ENCODE results near the gene CREB5.
"Not testable (repeated sequence)": the region's sequence is repeated elsewhere in the genome, so short reads cannot be mapped to it uniquely, and the experiment has no call there.

The CREB5 gene

DNA sequence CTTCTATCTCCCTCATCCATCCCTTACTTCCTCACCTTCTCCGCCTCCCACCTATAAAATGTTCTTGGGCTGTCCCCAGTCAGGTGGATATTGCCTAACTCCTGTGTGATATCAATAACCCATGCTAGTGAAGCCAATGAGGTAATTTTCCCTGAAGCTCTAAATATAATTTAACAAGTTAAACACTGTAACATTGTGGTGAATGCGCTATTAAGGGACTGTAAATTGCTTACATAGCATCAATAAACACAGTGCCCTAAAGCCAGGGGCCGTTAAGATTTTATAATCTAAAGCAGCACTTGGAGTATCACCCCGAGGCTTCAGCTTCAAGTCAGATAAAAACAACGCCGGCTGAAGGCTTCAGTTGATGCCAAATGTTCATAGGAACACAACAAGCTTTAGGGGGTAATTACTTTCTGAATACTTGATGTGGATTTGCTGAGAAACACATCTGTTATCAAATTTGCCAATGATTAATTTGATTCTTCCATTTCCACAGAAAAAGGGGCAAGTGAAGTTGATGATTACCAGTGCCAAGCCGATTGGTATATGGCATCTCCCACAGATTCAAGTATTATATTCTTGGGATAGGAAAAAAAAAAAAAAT lies 138.4 kb downstream of the CREB5 start:
- DNase-seq (ENCODE audit: low read depth), result no peak

DNA sequence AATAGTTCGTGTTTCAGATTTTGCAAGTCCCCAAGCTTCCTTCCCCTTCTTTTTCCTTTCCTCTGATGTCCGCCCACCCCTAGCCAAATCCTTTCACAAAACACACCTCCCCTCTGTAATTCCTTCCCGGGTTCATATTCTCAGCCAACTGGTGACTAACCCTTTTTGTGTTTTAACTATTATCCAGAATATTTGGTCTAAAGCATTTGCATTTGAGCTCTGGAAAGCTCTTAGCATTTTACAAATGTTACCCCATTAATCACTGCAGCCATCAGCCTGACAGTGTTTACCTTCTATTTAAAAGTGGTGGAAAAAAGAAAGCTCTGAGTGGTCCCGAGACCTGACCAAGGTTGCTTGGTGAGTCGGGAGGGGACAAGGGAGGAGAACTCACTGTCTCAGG lies 139.0 kb downstream of the CREB5 start:
- DNase-seq (ENCODE audit: low read depth), result no peak

DNA sequence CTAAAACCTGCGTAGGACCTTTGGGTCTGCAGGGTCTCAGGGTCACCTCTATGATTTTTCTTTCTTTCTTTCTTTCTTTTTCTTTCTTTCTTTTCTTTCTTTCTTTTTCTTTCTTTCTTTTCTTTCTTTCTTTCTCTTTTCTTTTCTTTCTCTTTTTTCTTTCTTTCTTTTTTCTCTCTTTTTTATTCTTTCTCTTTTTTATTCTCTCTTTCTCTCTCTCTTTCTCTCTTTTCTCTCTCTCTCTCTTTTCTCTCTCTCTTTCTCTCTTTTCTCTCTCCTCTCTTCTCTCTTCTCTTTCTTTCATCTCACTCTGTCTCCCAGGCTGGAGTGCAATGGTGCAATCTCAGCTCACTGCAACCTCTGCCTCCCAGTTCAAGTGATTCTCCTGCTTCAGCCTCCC lies 139.4 kb downstream of the CREB5 start:
- not testable (repeated sequence) for DNase-seq (ENCODE audit: low read depth)

DNA sequence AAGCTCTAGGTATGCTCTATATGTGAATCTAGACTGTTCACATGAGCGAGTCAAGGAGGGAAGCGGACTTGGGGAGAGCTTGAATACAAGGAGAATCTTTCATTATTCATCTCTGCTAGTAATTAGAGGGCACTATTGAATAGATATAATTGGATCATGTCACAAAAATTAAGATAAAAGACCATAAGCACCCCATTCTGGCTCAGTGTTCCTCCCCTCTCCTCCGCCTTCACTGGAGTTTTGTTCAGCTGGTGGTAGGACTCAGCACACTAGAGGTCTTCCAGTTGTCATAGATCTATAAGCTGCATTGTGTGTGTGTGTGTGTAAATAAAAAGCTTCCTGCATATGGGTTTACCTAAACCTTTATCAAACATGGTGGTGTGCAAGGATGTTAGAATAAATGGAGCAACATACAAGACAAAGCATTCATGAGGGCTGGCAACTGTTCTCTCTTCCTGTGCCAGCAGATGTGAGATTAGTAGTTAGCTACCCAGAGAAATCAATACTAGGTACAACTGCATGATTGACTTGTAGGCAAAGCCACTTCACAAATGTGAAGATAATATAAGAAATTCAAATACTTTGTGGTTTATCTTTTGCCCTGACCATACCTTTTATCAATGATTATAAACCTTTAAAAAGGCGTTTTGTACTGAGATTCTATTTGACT lies 142.6 kb downstream of the CREB5 start:
- DNase-seq (ENCODE audit: low read depth), result no peak

DNA sequence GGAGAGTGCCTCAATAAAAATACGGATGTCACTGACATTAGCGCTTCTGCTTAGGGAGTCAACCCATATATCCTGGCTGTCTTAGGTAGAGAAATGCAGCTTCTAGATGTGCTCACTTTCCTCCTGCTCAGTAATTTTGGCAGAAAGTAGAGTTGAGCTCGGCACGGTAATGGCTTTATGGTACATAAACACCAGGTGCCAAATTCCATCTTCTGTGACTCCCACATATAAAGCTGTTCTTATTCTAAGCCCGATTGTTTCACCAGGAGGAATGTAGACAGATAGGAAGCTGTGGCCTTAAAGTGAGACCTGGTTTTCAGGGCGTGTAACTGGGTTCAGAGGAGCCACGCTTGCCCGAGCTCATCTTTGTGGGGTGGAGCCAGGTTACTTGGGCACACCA lies 143.7 kb downstream of the CREB5 start:
- no peak for DNase-seq (ENCODE audit: low read depth)

DNA sequence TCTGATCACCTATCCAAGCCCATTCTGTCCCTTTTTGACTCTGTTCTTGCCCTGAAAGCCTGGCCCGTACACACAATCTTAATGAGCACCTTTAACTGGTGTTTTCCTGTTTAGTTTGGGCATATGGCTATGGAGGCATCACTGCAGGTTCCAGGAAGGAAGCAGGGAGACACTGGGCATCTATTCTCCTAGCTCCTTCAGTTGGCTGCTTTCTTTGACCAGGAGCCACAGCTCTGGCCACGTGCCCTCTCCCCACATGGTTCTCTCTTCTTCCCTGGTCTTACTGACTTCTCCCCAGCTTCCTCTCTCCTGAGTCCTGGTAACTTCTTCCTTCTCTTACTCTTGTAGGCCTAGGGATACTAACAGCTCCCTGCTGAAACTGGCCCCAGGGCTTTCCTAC lies 144.4 kb downstream of the CREB5 start:
- DNase-seq (ENCODE audit: low read depth), result no peak

DNA sequence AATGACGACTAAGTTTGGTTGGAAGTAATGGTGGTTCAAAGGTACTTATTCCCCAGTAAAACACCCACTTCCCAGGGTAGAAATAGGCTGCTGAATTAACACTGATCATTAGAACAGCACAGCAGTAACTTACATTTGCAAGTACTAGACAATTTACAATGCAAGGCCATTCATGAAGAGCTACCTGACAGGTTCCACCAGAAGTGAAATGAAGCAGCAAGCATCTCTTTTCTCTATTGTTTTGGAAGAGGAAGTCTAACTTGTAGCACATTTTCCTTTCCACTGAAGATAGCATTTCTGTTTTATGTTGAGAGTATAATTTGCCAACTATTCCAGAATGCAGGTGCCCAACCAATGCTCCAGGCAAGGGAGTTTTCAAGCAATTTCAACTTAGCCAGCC lies 145.9 kb downstream of the CREB5 start:
- no peak for DNase-seq (ENCODE audit: low read depth)

DNA sequence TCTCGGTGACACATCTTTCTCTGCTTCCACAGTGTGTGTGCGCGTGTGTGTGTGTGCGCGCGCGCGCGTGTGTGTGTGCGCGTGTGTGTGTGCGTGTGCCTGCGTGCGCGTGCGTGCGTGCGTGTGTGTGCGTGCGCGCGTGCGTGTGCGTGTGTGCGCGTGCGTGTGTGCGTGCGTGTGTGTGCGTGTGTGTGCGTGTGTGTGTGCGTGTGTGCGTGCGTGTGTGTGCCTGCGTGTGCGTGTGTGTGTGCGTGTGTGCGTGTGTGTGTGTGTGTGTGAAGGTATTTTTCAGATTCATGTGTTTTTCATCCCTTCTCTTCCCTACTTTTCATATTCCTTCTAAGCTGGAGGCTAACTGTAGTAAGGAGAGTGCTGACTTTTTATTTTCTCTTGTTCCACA lies 148.4 kb downstream of the CREB5 start:
- DNase-seq (ENCODE audit: low read depth), result no peak

DNA sequence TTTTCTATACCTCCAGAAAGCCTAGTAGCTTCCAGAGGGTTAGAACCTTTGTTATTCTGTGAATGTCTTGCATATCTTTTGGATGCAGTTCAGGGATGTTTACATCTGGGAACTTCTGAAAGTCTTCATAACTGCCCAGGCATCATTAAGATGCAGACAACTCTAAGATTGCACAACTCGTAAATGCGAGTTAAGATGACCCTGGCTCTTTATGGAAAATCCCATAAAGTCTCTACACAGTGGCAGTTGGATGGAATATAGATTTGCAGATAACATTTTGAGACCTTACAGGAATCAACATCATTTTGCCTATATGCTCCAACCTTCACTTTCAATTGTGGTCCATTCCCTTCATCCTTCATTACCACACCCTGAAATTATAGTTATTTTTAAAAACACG lies 151.7 kb downstream of the CREB5 start:
- no peak for DNase-seq (ENCODE audit: low read depth)

DNA sequence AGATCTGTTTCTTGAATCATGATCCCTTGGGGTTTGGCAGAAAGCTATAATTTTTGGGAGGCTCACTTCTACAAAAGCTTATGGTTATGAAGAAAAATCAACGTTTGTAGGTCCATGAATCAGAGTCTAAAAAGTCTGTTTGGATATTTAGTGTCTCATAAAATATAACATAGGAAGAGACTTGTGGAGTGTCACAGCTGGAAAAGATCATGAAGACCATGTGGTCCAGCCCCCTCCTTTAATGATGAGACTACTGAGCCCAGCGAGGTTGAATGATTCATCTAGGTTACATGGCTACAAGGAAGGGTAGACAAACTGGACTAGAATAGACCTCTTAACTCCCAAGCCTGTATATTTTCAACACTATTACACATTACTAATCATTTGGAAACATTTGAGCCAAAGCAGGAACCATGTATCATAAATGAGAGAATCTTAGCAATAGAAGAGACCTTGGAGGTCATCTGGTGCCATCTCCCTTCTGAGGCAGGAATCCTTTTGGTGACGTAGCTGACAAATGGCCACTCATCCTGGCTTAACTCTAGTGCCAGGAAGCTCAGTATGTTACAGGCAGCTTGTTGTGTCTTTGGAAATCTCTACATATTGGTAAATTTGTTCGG lies 152.5 kb downstream of the CREB5 start:
- no peak for DNase-seq (ENCODE audit: low read depth)

DNA sequence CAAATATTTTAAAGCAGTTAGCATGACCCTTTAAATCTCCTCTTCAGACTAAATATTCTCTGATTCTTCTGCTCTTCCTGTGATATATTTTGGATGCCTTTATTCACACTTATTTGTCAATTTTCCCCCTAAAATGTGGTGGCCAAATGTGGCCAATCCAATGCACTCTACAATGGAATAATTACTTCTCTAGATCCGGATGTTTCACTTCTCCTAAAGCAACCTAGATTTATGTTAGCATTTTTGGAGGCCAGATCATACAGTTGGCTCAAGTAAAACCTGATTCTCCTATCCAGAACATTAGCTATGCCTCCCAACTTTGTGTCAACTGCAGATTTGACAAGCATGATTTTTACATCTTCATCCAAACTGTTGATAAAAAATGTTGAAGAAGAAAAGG lies 153.7 kb downstream of the CREB5 start:
- DNase-seq (ENCODE audit: low read depth), result no peak

DNA sequence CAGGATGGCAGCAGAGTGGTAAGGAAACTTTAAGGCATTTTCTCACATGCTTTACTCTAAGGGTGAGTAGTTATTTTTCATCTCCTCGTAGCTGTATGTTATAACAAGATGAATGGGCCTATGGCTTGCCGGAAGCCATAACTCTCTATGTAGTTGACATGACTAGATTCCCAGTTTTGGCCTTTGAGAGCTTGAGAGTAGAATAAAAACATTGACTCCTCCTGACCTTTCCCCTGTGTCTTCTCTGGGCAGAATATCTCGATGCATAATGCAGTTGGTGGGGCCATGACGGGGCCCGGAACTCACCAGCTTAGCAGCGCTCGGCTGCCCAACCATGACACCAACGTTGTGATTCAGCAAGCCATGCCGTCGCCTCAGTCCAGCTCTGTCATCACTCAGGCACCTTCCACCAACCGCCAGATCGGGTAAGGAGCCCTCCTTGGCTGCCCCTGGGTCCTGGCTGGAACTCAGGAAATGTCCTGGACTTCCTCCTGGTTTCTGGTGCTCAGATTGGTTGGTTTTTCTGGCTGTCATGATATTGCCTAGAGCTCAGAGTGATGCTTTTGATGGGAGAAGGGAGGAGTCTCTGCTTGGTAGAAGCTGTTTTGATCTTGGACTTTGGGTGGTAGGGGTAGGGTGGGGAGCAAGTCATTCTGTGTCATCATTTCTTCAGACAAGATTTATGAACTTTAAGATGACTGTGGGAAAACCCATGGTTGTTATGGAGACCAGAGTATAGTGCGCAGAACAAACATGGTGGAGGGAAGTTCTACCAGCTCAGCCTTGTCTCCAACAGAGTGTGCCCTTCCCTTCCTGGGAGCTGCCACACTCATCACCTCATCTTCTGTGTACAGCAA lies 158.0 kb downstream of the CREB5 start:
- DNase-seq (ENCODE audit: low read depth), result no peak

DNA sequence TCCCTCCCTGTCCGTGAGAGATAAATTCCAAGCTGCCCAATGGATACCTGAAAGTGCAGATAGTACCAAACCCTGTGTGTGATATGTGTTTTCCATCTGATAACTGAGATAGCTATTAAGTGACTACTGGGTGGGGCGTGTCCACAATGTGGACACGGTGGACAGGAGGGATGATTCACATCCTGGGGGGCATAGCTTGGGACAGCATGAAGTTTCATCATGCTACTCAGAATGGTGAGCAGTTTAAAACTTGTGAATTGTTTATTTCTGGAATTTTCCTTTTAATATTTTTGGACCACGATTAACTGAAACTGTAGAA lies 158.6 kb downstream of the CREB5 start:
- DNase-seq (ENCODE audit: low read depth), result no peak

DNA sequence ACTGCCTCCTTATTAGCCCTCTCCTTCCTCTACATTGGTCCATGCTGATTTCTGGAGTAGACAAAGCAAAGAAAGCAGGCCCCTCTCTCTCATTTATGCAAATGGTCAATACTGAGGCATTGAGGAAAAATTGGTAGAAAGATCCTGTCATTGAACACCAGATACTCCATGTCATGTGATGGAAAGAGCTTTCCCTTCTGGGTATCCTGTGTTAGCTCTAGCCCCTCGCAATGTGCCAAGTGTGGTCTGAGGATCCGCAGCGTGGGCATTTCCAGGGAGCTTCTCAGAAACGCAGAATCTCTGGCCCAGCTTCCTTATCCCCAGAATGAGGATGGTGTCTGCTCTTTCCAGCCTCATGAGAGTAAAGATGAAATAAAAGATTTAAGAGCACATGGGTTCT lies 159.1 kb downstream of the CREB5 start:
- DNase-seq (ENCODE audit: low read depth), result no peak

DNA sequence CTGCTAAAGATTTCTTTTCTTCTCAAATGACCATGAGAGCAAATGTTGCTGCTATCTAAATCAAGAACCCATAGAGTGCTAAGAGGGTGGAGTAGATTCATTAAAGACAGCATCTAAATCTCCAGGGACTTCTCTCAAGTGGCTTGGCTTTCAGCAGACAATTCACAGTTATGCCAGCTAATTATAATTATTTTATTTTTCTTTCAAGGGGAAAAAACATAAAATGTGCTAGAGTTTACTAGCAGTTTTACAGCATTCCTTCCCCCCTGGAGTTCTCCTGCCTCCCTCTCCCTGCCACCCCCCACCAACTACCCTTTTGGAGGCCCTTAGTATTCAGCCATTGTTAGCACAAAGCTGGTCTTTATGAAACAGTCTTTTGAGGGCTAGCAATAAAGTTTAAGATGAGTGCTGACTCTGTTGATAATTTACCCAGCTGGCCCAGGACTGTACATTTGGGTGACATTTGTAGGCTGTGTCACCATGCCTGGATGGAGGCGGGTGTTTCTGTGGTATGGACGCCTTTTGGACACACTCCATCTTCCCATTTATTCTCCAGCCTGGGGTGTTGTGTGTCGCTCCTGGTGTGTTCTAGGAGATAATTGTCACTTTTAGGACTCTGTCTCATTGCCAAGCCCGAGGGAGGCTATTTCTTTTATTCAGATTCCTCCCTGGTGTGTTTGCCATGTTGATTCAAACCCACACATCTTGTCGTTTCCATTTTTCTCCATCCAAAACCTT lies 160.2 kb downstream of the CREB5 start:
- DNase-seq (ENCODE audit: low read depth), result no peak

DNA sequence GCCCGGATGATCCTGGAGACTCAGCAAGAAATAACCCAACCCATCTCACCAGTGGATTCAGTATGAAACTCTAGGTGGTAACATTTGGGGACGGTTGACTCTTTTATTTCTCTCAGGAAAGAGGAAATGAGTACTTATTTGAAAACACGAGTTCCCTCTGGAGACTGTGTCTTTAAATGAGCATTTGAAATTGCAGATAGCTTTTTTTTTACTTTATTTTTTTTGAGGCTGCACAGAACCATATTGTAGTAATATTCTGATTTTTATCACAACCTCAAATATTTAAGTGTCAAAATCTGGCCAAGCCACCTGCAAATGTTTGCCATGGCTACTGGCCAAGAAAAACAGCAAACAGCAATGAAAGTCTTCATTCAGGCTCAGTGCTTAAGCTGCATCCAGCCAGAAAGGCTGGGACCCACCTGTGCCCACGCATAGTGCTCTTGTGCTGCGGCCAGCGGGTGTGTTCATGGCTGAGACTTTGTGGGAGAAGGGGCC lies 160.8 kb downstream of the CREB5 start:
- DNase-seq (ENCODE audit: low read depth), result no peak

DNA sequence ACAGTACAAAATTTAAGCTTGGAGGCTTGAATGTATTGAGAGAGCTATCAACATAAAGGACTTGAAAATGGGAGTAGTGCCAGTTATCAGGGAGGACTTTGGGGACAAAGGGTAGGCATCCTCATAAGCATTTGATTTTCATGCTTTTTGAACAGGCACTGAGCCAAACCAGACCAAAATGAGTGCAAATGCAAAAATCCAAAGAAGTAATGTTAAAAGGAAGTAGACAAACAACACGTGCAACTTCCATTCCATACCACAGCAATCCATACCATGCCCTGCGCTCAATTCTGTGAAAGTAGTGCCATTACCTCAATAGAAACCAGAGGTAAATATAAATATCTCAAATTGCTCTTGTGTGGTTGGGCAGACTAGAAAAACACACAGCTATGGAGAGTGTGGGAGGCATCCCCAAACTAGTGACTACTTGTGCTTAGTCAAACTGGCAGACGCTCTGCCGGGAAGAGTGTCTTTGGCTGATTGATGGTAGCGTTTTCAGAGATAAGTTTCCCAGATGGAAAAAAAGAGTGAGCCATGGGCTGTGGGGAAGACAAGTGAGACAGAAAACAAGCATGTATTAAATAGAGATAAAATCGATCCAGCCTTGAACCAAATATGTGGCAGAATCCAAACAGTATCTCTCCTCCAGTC lies 161.5 kb downstream of the CREB5 start:
- no peak for DNase-seq (ENCODE audit: low read depth)

DNA sequence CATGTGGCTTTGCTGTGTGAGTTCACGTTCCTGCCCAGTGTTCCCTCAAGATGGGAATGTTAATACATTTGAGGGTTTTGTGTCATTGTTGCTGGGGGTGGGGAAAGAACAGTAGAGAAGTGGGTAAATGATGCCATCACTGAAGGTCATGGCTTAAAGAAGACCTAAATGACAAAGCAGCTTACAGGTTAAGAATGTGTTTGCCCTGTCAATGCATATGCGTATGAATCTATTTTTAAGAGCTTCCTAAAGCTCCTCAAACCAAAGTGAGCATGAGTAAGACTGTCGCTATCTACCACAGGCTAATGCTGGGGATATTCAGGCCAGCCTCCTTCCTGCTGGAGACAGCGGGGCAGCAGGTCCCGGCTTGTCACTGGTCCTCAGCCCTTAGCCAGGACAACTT lies 162.9 kb downstream of the CREB5 start:
- DNase-seq (ENCODE audit: low read depth), result no peak

DNA sequence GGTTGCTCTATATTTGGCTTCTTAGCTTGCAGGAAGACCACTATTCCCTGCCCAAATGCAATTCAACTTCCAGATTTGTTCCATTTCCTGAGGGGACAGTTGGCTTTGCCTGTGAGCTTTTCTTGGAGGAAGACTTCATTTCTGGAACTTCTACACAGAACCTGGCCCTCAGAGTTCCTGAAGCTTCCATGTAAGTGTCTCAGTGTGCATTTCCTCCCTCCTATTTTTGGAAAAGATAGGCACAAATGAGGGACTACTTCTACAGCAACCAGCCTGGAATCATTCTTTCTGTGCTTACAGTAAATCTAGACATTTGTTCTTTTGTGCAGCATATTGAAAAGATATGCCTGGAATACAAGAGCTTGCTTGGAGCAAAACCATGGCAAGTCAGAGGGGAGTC lies 164.3 kb downstream of the CREB5 start:
- no peak for DNase-seq (ENCODE audit: low read depth)

DNA sequence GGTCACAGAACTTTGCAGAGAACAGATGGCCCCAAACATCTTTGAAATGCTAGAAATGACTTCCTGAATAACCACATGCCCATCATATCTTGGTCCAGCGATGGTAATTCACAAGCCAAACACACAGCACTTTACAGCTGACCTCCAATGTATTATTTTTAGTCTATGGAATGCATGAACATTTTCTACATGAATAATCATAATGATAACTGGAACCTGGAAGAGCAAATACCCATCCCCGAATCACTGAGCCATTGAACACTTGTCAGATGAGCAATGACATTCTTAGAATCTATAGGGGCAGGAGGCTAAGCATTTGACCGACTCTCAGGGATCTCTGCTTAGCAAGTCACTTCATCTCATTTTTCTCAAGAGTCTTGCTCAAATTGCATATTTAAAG lies 167.3 kb downstream of the CREB5 start:
- DNase-seq (ENCODE audit: low read depth), result no peak

DNA sequence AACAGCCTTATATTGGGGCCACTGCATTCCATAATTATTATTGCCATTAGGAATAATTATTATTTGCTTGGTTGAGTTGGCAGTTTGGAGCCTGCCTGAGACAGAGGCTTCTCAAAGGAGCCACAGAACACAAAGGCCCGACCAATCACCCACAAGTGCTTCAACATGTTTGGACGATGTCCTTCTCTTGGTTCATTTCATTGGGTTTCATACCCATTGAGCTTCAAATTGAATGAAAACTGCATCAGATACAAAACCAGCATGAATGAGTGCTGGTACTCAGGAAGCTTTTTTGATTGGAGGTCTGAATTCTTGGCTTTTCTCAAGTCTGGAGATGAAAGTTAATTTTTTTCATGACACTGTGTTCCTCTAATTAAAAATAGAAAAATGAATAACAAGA lies 168.3 kb downstream of the CREB5 start:
- DNase-seq (ENCODE audit: low read depth), result no peak

DNA sequence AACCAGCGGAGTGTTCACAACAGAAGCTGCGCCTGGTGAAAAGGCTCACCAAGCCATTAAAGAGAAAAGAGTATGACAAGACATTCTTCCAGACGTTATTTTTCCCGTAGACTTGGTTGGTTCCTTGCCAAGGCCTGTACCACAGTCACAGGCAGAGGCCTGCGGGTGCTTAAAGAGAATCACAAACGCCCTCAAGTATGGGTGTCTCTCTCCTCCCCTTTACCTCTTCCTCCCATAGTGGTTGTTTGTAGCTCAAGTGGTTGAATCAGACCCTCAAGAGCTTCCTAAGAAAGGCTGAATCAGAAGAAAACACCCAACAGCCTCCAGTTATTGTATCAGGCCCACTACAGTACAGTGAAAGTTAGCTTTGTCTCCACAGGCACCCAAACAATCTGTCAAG lies 169.0 kb downstream of the CREB5 start:
- DNase-seq (ENCODE audit: low read depth), result no peak

Measured in fibroblast of gingiva (primary cell).